Skeletal muscle tissue (tissue), 4 donors: ENCODE data around the gene POU2F1. TPM values are rescaled to one million over a fixed set of nuclear protein-coding genes. Genes with fewer than 3 reads are reported as not detected.

Experiments
- H3K27ac ChIP-seq: one replicate; pipeline ENCODE4 v1.7.0; 2013; ENCODE audit warnings: mild to moderate bottlenecking, low read depth, low read length, inconsistent platforms
- H3K27me3 ChIP-seq, 3 donors: one replicate each; pipeline ENCODE4 v1.7.0; 2013; ENCODE audit warnings: low read length in 3 of 3; ENCODE audit not compliant: control insufficient read depth in 3 of 3, insufficient read depth in 3 of 3
- H3K36me3 ChIP-seq, 3 donors: one replicate each; pipeline ENCODE4 v1.7.0; 2013; ENCODE audit warnings: low read length in 3 of 3; ENCODE audit not compliant: control insufficient read depth in 3 of 3, insufficient read depth in 3 of 3
- H3K4me1 ChIP-seq, 3 donors: one replicate each; pipeline ENCODE4 v1.7.0; 2013; ENCODE audit warnings: low read length in 3 of 3, mild to moderate bottlenecking in 3 of 3; ENCODE audit not compliant: control insufficient read depth in 3 of 3, insufficient read depth in 3 of 3
- H3K4me3 ChIP-seq, 3 donors: one replicate each; pipeline ENCODE4 v1.7.0; 2013; ENCODE audit warnings: low read length in 3 of 3
- H3K9ac ChIP-seq, 3 donors: one replicate each; pipeline ENCODE4 v1.7.0; 2013; ENCODE audit warnings: low read length in 3 of 3, mild to moderate bottlenecking in 3 of 3, moderate library complexity in 2 of 3, low read depth in 1 of 3
- H3K9me3 ChIP-seq, 3 donors: one replicate each; pipeline ENCODE4 v1.7.0; 2013; ENCODE audit warnings: low read length in 3 of 3; ENCODE audit not compliant: control insufficient read depth in 3 of 3
- total RNA-seq: library from RNA; depleted of rRNA; stranded (reverse); fragments of >200 nt; gene quantifications from one replicate; pipeline ENCODE4 v1.2.3, GENCODE V29; 2014
- donor health status: Osteomylitis.

The POU2F1 gene
- total RNA-seq, 1 donor from 2014 or later = 11.5 TPM

DNA sequence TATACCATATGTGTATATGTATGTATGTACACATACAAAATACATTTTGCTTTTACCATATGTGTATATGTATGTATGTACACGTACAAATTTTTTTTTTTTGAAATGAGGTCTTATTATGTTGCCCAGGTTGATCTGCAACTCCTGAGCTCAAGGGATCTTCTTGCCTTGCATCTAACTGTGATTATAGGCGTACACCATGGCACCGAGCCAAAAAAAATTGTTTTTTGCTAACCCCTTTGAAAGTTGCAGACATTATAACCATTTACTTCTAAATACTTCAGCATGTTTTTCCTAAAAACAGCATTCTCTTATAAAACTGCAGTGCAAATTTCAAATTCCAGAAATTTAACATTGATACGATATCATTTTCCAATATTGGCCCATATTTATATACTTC, 147.0 kb downstream of the POU2F1 start:
- H3K27ac ChIP-seq = no peak overlapping the region
- no peak overlapping the region for H3K4me3 ChIP-seq
- peaks cover 0 to 10% (median 0%) of the 10 kb centered on the region in 3 donors for H3K36me3 ChIP-seq
- H3K27me3 ChIP-seq = no peaks in the 10 kb centered on the region
- H3K9ac ChIP-seq = no peak overlapping the region
- H3K4me1 ChIP-seq = peaks cover 0 to 6% (median 0%) of the 10 kb centered on the region in 3 donors
- H3K9me3 ChIP-seq = no peaks in the 10 kb centered on the region

DNA sequence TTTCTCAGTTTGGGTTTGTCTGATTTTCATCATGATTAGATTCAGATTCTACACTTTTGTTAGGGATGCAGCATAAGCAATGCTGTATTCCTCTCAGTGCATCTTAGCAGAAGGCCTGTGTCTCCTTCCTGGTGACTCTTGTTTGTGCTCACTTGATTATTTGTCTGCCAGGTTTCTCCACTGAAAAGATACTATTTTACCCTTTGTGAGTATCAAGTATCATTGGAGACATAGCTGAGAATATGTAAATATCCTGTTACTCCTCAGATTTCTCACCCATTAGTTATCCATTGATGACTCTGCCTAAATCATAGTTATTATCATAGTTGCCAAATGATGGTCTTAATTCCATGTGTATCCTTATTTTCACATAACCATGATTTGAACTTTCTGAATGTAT, 148.5 kb downstream of the POU2F1 start:
- H3K4me1 ChIP-seq = peaks cover 0 to 6% (median 0%) of the 10 kb centered on the region in 3 donors

DNA sequence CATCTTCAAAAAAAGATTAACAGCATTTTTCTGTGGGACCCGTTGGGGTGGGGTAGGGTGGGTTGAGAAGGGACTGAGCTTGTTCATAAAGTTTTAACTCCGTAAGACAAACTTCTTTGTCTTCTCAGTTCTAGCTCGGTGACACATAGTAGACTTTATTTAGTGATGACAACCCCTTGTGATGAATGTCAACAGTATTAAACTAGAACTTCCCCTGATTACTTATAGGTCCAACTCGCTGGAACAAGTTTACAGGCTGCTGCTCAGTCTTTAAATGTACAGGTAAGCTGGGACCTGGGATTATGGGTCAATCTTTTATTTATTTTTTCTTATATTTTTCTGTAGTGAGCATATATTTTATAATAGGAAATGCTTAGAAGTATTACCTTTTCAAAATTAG, 149.2 kb downstream of the POU2F1 start:
- H3K27me3 ChIP-seq = no peaks in the 10 kb centered on the region
- no peak overlapping the region for H3K4me3 ChIP-seq
- H3K27ac ChIP-seq = no peak overlapping the region
- peaks cover 0 to 10% (median 6%) of the 10 kb centered on the region in 3 donors for H3K36me3 ChIP-seq
- H3K4me1 ChIP-seq = peaks cover 0 to 6% (median 0%) of the 10 kb centered on the region in 3 donors
- H3K9ac ChIP-seq = no peak overlapping the region
- H3K9me3 ChIP-seq = no peaks in the 10 kb centered on the region

More for the DNA sequence above, 148.5 kb downstream of the POU2F1 start:
- Histone ChIP-seq H3K9me3 (no peaks in the 10 kb centered on the region), H3K4me3 (no peak overlapping the region), H3K36me3 (peaks cover 0 to 10% (median 3%) of the 10 kb centered on the region in 3 donors), H3K27me3 (no peaks in the 10 kb centered on the region), H3K27ac (no peak overlapping the region), H3K9ac (no peak overlapping the region)

DNA sequence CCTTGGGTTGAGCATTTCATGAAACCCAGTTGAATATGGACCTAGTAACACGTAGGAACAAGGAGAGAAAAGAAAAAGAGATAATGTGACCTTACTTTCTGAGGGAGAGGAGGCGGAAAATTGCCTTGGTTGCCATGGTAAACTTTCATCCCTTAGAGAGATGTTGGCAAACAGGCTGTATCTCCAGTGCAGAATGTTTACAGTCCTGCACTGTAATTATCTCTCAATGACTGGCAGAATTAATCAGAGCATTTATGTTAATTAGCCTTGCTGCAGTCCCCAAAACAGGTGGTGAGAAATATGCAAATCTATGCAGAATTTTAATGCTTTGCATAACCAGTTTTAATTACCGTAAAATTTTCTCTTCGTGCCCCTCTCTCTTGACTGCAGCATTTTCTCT, 150.3 kb downstream of the POU2F1 start:
- peaks cover 0 to 6% (median 0%) of the 10 kb centered on the region in 3 donors for H3K4me1 ChIP-seq
- peaks cover 2 to 10% (median 3%) of the 10 kb centered on the region in 3 donors for H3K36me3 ChIP-seq
- H3K4me3 ChIP-seq = no peak overlapping the region
- no peaks in the 10 kb centered on the region for H3K9me3 ChIP-seq
- no peaks in the 10 kb centered on the region for H3K27me3 ChIP-seq
- no peak overlapping the region for H3K9ac ChIP-seq
- no peak overlapping the region for H3K27ac ChIP-seq

DNA sequence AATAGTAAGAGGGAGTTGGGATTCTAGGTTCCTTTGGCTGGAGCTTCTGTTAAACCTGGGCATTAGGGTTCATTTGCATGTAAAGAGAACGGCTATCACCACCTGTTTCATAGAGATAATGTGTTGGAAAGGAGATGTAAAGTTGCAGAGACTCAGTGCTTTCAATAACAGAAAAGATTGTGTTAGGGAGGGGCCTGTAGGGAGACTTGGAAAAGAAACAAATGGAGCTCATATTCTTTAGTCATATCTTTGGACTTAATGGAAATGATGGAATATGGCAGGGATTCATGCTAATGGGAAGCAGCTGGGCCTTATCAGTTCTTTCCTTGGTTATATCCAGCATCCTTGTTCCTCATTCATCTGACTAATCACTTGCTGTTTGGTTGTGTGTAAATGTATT, 152.7 kb downstream of the POU2F1 start:
- Histone ChIP-seq H3K4me1 (peaks cover 0 to 6% (median 0%) of the 10 kb centered on the region in 3 donors), H3K27me3 (no peaks in the 10 kb centered on the region), H3K9ac (no peak overlapping the region), H3K27ac (no peak overlapping the region), H3K9me3 (no peaks in the 10 kb centered on the region), H3K4me3 (no peak overlapping the region), H3K36me3 (peaks cover 2 to 10% (median 3%) of the 10 kb centered on the region in 3 donors)

DNA sequence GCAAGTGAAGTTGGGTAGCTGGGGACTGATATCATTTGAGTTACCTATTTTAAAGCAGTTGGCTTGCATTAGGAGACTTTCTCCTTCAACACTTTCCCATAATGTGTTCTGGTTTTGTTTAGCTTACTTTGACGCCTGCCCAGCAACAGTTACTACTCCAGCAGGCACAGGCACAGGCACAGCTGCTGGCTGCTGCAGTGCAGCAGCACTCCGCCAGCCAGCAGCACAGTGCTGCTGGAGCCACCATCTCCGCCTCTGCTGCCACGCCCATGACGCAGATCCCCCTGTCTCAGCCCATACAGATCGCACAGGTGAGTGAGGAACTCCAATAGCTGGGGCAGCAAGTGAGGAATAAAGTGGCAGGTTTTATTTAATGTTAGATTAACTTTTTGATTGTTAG, 153.3 kb downstream of the POU2F1 start:
- peaks cover 2 to 10% (median 3%) of the 10 kb centered on the region in 3 donors for H3K36me3 ChIP-seq
- H3K4me3 ChIP-seq = no peak overlapping the region
- H3K27ac ChIP-seq = no peak overlapping the region
- no peaks in the 10 kb centered on the region for H3K27me3 ChIP-seq
- H3K9ac ChIP-seq = no peak overlapping the region
- H3K9me3 ChIP-seq = no peaks in the 10 kb centered on the region
- peaks cover 0 to 3% (median 0%) of the 10 kb centered on the region in 3 donors for H3K4me1 ChIP-seq

DNA sequence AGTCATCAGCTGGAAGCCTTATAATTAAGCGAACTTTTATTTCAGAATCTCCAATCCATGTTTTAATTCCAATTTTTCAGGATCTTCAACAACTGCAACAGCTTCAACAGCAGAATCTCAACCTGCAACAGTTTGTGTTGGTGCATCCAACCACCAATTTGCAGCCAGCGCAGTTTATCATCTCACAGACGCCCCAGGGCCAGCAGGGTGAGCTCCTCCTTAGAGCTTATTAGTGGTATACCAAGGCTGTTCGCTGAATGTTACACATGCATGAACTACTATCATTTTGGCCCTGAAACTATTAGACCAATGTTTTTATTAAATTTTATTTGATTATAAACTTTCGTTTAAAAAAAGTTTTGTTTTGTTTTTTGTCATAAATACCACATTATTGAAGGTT, 155.3 kb downstream of the POU2F1 start:
- Histone ChIP-seq H3K36me3 (peaks cover 2 to 10% (median 3%) of the 10 kb centered on the region in 3 donors), H3K4me1 (no peaks in the 10 kb centered on the region), H3K27me3 (no peaks in the 10 kb centered on the region), H3K4me3 (no peak overlapping the region), H3K27ac (no peak overlapping the region), H3K9me3 (no peaks in the 10 kb centered on the region), H3K9ac (no peak overlapping the region)

DNA sequence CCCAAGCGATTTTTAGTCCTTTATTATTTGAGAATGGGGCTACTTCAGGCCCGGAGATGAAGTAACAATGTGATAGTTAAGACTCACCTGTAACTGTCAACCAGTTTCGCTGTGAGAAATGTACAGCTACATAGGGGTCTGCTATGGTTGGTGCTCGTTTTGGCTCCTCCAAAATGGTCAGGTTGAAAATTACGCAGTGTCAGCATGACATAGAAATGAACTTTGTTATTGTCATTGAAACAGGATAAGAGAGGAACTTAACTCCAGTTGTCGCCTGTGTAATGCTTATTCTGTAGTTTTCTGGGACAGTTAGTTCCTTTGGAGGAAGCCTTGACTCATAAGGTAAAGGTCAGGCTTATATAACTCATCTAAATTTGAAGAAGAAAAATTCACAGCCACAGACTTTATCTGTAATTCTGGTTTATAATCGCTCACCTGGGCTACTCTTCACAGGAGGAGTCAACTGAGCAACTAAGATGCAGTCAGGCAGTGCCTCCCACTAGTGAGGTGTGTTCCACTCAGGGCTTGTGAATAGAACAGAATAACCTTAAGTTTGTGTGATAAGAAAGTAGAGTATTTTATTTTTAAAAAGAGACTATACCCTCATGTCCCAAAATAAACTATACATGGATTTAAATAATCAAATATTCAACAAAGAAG, 166.7 kb downstream of the POU2F1 start:
- no peaks in the 10 kb centered on the region for H3K27me3 ChIP-seq

DNA sequence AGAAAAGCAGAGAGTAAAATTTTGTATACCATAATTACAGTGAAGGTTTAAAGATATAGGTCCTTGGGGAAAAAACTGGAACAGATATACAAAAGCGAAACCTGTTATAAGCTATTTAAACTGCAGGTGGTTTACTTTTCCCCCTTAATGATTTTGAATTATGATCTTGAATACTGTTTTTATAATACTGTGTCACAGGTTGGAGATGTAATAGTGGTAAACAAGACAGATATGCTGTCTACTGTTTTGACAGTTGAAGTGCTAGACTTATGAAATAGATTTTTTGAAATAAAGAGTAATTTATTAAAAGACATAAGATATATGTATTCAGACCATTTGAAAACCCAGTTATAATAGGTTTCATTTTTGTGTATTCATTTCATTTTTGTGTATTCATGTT, 168.3 kb downstream of the POU2F1 start:
- Histone ChIP-seq H3K4me3 (no peak overlapping the region), H3K4me1 (peaks cover 0 to 7% (median 5%) of the 10 kb centered on the region in 3 donors), H3K36me3 (peaks cover 8 to 18% (median 11%) of the 10 kb centered on the region in 3 donors), H3K27me3 (no peaks in the 10 kb centered on the region), H3K9ac (no peak overlapping the region), H3K9me3 (no peaks in the 10 kb centered on the region), H3K27ac (peak overlapping the region; percentile 15)

More for the DNA sequence above, 166.7 kb downstream of the POU2F1 start:
- Histone ChIP-seq H3K27ac (peak overlapping the region; percentile 10), H3K4me1 (peaks cover 0 to 7% (median 5%) of the 10 kb centered on the region in 3 donors), H3K36me3 (peaks cover 11 to 24% (median 12%) of the 10 kb centered on the region in 3 donors), H3K9me3 (no peaks in the 10 kb centered on the region), H3K9ac (no peak overlapping the region), H3K4me3 (no peak overlapping the region)

DNA sequence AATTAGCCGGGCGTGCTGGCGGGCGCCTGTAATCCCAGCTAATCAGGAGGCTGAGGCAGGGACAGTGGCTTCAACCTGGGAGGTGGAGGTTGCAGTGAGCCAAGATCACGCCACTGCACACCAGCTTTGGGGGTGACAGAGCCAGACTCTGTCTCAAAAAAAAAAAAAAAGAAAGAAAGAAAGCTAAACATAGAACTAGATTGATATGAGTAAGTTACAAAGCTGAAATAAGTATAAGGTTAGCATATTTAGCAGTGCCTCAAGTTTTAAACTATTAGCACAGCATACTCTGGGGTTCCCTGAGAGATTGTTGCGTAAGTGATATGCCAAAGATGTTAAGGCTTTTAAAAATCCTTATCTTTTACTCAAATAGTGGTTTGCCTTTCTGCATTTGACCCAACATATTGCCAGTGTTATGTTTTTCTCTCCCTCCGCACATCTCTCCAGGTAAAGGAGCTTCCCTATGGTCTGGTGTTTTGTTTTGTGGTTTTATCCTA, 171.6 kb downstream of the POU2F1 start:
- H3K27ac ChIP-seq = no peak overlapping the region
- H3K36me3 ChIP-seq = peaks cover 0 to 10% (median 3%) of the 10 kb centered on the region in 3 donors
- peaks cover 0 to 5% (median 5%) of the 10 kb centered on the region in 3 donors for H3K4me1 ChIP-seq
- H3K4me3 ChIP-seq = no peak overlapping the region
- no peaks in the 10 kb centered on the region for H3K27me3 ChIP-seq
- no peak overlapping the region for H3K9ac ChIP-seq
- no peaks in the 10 kb centered on the region for H3K9me3 ChIP-seq
